Suprapubic skin (tissue), 3 donors: ENCODE data around the gene ZBTB20.

Source experiments
- POLR2A ChIP-seq, 2 donors: fragments of 450-650 bp; IDR thresholded peaks; one replicate each; pipeline ENCODE4 v1.6.1; 2017; ENCODE audit warnings: antibody characterized with exemption in 2 of 2, mild to moderate bottlenecking in 2 of 2, moderate library complexity in 2 of 2
- TF ChIP-seq, protein P1 (sequence below), 2 donors: fragments of 200-600 bp in 1 of 2; fragments of 450-650 bp in 1 of 2; sonication (generic) in 1 of 2; IDR thresholded peaks; one replicate each; pipeline ENCODE4 v1.5.1; 2016 to 2019; ENCODE audit warnings: antibody characterized with exemption in 2 of 2, mild to moderate bottlenecking in 1 of 2, moderate library complexity in 1 of 2

- TF ChIP-seq, protein P1, sequence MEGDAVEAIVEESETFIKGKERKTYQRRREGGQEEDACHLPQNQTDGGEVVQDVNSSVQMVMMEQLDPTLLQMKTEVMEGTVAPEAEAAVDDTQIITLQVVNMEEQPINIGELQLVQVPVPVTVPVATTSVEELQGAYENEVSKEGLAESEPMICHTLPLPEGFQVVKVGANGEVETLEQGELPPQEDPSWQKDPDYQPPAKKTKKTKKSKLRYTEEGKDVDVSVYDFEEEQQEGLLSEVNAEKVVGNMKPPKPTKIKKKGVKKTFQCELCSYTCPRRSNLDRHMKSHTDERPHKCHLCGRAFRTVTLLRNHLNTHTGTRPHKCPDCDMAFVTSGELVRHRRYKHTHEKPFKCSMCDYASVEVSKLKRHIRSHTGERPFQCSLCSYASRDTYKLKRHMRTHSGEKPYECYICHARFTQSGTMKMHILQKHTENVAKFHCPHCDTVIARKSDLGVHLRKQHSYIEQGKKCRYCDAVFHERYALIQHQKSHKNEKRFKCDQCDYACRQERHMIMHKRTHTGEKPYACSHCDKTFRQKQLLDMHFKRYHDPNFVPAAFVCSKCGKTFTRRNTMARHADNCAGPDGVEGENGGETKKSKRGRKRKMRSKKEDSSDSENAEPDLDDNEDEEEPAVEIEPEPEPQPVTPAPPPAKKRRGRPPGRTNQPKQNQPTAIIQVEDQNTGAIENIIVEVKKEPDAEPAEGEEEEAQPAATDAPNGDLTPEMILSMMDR (IDR thresholded peaks at IDR 0.05): no peak
- no peak for TF ChIP-seq POLR2A (IDR thresholded peaks at IDR 0.05)
Measured at GRCh38 chr3:115085197-115085865, 61.8 kb downstream of the ZBTB20 start.
